Sigmoid colon (tissue), 7 donors: ENCODE data around the gene SKI. TPM values are rescaled to one million over a fixed set of nuclear protein-coding genes. Genes with fewer than 3 reads are reported as not detected.
"Not testable (repeated sequence)": the region's sequence is repeated elsewhere in the genome, so short reads cannot be mapped to it uniquely, and the experiment has no call there.

Experiments
- DNase-seq: peaks from one replicate; pipeline ENCODE4 v3.0.0-alpha.2; 2019
- H3K27ac ChIP-seq, 4 donors: fragments of 200-600 bp; sonication (generic); one replicate each; pipeline ENCODE4 v1.5.1; 2016 to 2019; ENCODE audit warnings: mild to moderate bottlenecking in 1 of 4
- H3K27me3 ChIP-seq, 3 donors: fragments of 200-600 bp; sonication (generic); one replicate each; pipeline ENCODE4 v1.5.1; 2019; ENCODE audit warnings: mild to moderate bottlenecking in 1 of 3
- H3K36me3 ChIP-seq, 4 donors: fragments of 200-600 bp; sonication (generic); one replicate each; pipeline ENCODE4 v1.5.1; 2016 to 2019
- H3K4me1 ChIP-seq, 4 donors: fragments of 200-600 bp; sonication (generic); one replicate each; pipeline ENCODE4 v1.5.1; 2017 to 2019
- H3K4me3 ChIP-seq, 4 donors: fragments of 200-600 bp; sonication (generic); one replicate each; pipeline ENCODE4 v1.5.1; 2017 to 2019; ENCODE audit warnings: mild to moderate bottlenecking in 2 of 4, moderate library complexity in 1 of 4
- H3K9me3 ChIP-seq, 4 donors: fragments of 200-600 bp in 3 of 4; sonication (generic) in 3 of 4; one replicate each; pipeline versions ENCODE4 v1.5.1 to v1.6.1; 2013 to 2019
- CTCF ChIP-seq, 4 experiments: fragments of 450-650 bp in 3 of 4; fragments of 200-600 bp in 1 of 4; IDR thresholded peaks; one replicate each; pipeline ENCODE4 v1.5.1; 2016 to 2019; ENCODE audit warnings: antibody characterized with exemption in 4 of 4, mild to moderate bottlenecking in 3 of 4, moderate library complexity in 2 of 4
- EP300 ChIP-seq, 4 donors: sonication (generic); formaldehyde crosslinking; IDR thresholded peaks; one replicate each; pipeline ENCODE4 v1.6.1; 2017; ENCODE audit warnings: antibody characterized with exemption in 4 of 4
- POLR2A ChIP-seq, 2 donors: fragments of 450-650 bp; IDR thresholded peaks; one replicate each; pipeline ENCODE4 v1.6.1; 2016; ENCODE audit warnings: antibody characterized with exemption in 2 of 2, mild to moderate bottlenecking in 2 of 2, moderate library complexity in 2 of 2
- POLR2AphosphoS5 ChIP-seq, 4 donors: sonication (generic); formaldehyde crosslinking; IDR thresholded peaks; one replicate each; pipeline ENCODE4 v1.6.1; 2017; ENCODE audit warnings: antibody characterized with exemption in 4 of 4
- WGBS, 2 donors: extraction: QIAGEN DNeasy Blood & Tissue Kit; methylation state at CpG; one replicate each; pipeline ENCODE4 v1.1.7; 2013; 5-methylcytosine and 5-hydroxymethylcytosine counted together
- intact Hi-C: fragments of 100-400 bp; cut with DNase I; formaldehyde crosslinking; loops from one replicate; pipeline ENCODE4 v1.15.1; 2023
- polyA plus RNA-seq, 3 donors: library from polyadenylated mRNA; stranded (reverse); fragments of 200-250 nt; gene quantifications; one replicate each; pipeline ENCODE4 v1.2.3, GENCODE V29; 2013
- total RNA-seq, 4 donors: library from RNA; depleted of rRNA; stranded (reverse); fragments of >200 nt; gene quantifications; one replicate each; pipeline ENCODE4 v1.1.0, GENCODE V29; 2016
- donor health status: healthy with polysubstance abuse.
- donor health status: Bipolar disorder and iron deficiency.
- donor health status: healthy.

Gene SKI
- total and polyA plus RNA-seq, 7 donors, result 5.8 to 50.4 (median 19.3) TPM

- DNase-seq, result no peak
- H3K4me3 ChIP-seq, result no peak overlapping the region
- peaks cover 0 to 10% (median 0%) of the 10 kb centered on the region in 4 donors for H3K36me3 ChIP-seq
- H3K27ac ChIP-seq, result peak overlapping the region in 2 of 4 donors; percentile 51 to 74
- intact Hi-C loops, result no loop called here
- WGBS, 2 donors, result 69 to 77% methylated on average over 13 of the region's 13 CpGs
- no peak for TF ChIP-seq EP300 (IDR thresholded peaks at IDR 0.05)
- no peak for TF ChIP-seq POLR2A (IDR thresholded peaks at IDR 0.05)
- TF ChIP-seq POLR2AphosphoS5 (IDR thresholded peaks at IDR 0.05), result no peak
- TF ChIP-seq CTCF (IDR thresholded peaks at IDR 0.05), result no peak
- H3K9me3 ChIP-seq, result peaks cover 0 to 6% (median 0%) of the 10 kb centered on the region in 4 donors
- H3K4me1 ChIP-seq, result peaks cover 0 to 83% (median 79%) of the 10 kb centered on the region in 4 donors
- no peaks in the 10 kb centered on the region for H3K27me3 ChIP-seq
Measured at GRCh38 chr1:2258122-2258681, 30.1 kb downstream of the SKI start.

GRCh38 chr1:2258996-2259395, 30.9 kb downstream of the SKI start:
- H3K4me1 ChIP-seq, result peaks cover 0 to 82% (median 74%) of the 10 kb centered on the region in 4 donors
- no peak overlapping the region for H3K4me3 ChIP-seq
- H3K27ac ChIP-seq, result peak overlapping the region in 2 of 4 donors; percentile 51 to 74
- H3K9me3 ChIP-seq, result peaks cover 0 to 6% (median 0%) of the 10 kb centered on the region in 4 donors
- peaks cover 0 to 7% (median 0%) of the 10 kb centered on the region in 4 donors for H3K36me3 ChIP-seq
- H3K27me3 ChIP-seq, result no peaks in the 10 kb centered on the region
- intact Hi-C loops, result no loop called here
- WGBS, 2 donors, result 56 to 82% methylated on average over 9 of the region's 9 CpGs
- DNase-seq, result no peak
- TF ChIP-seq POLR2A (IDR thresholded peaks at IDR 0.05) (no peak), EP300 (IDR thresholded peaks at IDR 0.05) (no peak), POLR2AphosphoS5 (IDR thresholded peaks at IDR 0.05) (no peak), CTCF (IDR thresholded peaks at IDR 0.05) (no peak)

- 85 to 88% methylated on average over 28 of the region's 28 CpGs for WGBS, 2 donors
- Histone ChIP-seq H3K4me3 (no peak overlapping the region), H3K4me1 (peaks cover 0 to 81% (median 74%) of the 10 kb centered on the region in 4 donors), H3K9me3 (peaks cover 0 to 6% (median 0%) of the 10 kb centered on the region in 4 donors), H3K36me3 (no peaks in the 10 kb centered on the region), H3K27ac (peak overlapping the region in 2 of 4 donors; percentile 51 to 74), H3K27me3 (no peaks in the 10 kb centered on the region)
- DNase-seq, result no peak
- TF ChIP-seq EP300 (IDR thresholded peaks at IDR 0.05) (no peak), CTCF (IDR thresholded peaks at IDR 0.05) (no peak), POLR2AphosphoS5 (IDR thresholded peaks at IDR 0.05) (no peak), POLR2A (IDR thresholded peaks at IDR 0.05) (no peak)
- intact Hi-C loops, result no loop called here
Measured at GRCh38 chr1:2259668-2260402, 31.7 kb downstream of the SKI start.

GRCh38 chr1:2260470-2260869, 32.4 kb downstream of the SKI start:
- WGBS, 2 donors, result 90 to 95% methylated on average over 7 of the region's 7 CpGs
- DNase-seq, H3K36me3 ChIP-seq, H3K9me3 ChIP-seq, H3K27me3 ChIP-seq, H3K4me3 ChIP-seq, intact Hi-C loops: not testable (repeated sequence)
- H3K4me1 ChIP-seq, result peaks cover 0 to 81% (median 74%) of the 10 kb centered on the region in 4 donors
- H3K27ac ChIP-seq, result peak overlapping the region in 2 of 4 donors; percentile 51 to 74

GRCh38 chr1:2260917-2261316, 32.8 kb downstream of the SKI start:
- no peak overlapping the region for H3K4me3 ChIP-seq
- intact Hi-C loops, result no loop called here
- H3K36me3 ChIP-seq, result no peaks in the 10 kb centered on the region
- H3K4me1 ChIP-seq, result peaks cover 0 to 81% (median 78%) of the 10 kb centered on the region in 4 donors
- no peak for DNase-seq
- H3K9me3 ChIP-seq, result no peaks in the 10 kb centered on the region
- no peak overlapping the region for H3K27ac ChIP-seq
- WGBS, 2 donors, result 89 to 90% methylated on average over 4 of the region's 4 CpGs
- TF ChIP-seq POLR2A (IDR thresholded peaks at IDR 0.05) (no peak), CTCF (IDR thresholded peaks at IDR 0.05) (no peak), EP300 (IDR thresholded peaks at IDR 0.05) (no peak), POLR2AphosphoS5 (IDR thresholded peaks at IDR 0.05) (no peak)
- H3K27me3 ChIP-seq, result no peaks in the 10 kb centered on the region

GRCh38 chr1:2261476-2262395, 33.6 kb downstream of the SKI start:
- DNase-seq, H3K27ac ChIP-seq, H3K27me3 ChIP-seq, H3K9me3 ChIP-seq, H3K36me3 ChIP-seq, H3K4me3 ChIP-seq, intact Hi-C loops: not testable (repeated sequence)
- peaks cover 0 to 84% (median 78%) of the 10 kb centered on the region in 4 donors for H3K4me1 ChIP-seq
- 87 to 89% methylated on average over 25 of the region's 25 CpGs for WGBS, 2 donors
